ENCODE measurements around the gene ATP6V1B1. TPM values are rescaled to one million over a fixed set of nuclear protein-coding genes. Genes with fewer than 3 reads are reported as not detected.

ATP6V1B1 gene
- total RNA-seq, 2 donors from 2014 or later = 0.48 to 1.4 TPM

- DNase-seq (ENCODE audit: low spot score) = no peak
- intact Hi-C loops (cut with DNase I) = loop anchor here in 1 of 2 donors (5.0 kb wide), 1 partner anchor 50 kb away; no protein-coding TSS in a partner anchor
These were observed 13.9 kb upstream of the ATP6V1B1 start for GRCh38 chr2:70921839-70922234.

- DNase-seq (ENCODE audit: low spot score) = peak; percentile 68
- intact Hi-C loops (cut with DNase I) = loop anchor here in 1 of 2 donors (5.0 kb wide), 1 partner anchor 50 kb away; no protein-coding TSS in a partner anchor
These were observed 13.2 kb upstream of the ATP6V1B1 start for GRCh38 chr2:70922235-70923234.

GRCh38 chr2:70923378-70924015 lies 12.2 kb upstream of the ATP6V1B1 start:
- DNase-seq (ENCODE audit: low spot score) = peak; percentile 61
- intact Hi-C loops (cut with DNase I) = loop anchor here in 1 of 2 donors (5.0 kb wide), 1 partner anchor 51 kb away; no protein-coding TSS in a partner anchor

- DNase-seq (ENCODE audit: low spot score) = peak; percentile 23
- intact Hi-C loops (cut with DNase I) = no loop called here
These were observed 9.7 kb upstream of the ATP6V1B1 start for GRCh38 chr2:70926042-70926441.

GRCh38 chr2:70927138-70927537 lies 8.6 kb upstream of the ATP6V1B1 start:
- intact Hi-C loops (cut with DNase I) = no loop called here

GRCh38 chr2:70927641-70928040 lies 8.1 kb upstream of the ATP6V1B1 start:
- intact Hi-C loops (cut with DNase I) = no loop called here
- DNase-seq (ENCODE audit: low spot score) = peak; percentile 43

More at GRCh38 chr2:70927138-70927537, 8.6 kb upstream of the ATP6V1B1 start:
- peak; percentile 14 for DNase-seq (ENCODE audit: low spot score)

GRCh38 chr2:70928366-70928765 lies 7.3 kb upstream of the ATP6V1B1 start:
- DNase-seq (ENCODE audit: low spot score) = peak; percentile 32
- intact Hi-C loops (cut with DNase I) = no loop called here

GRCh38 chr2:70930371-70931329 lies 5.0 kb upstream of the ATP6V1B1 start:
- intact Hi-C loops (cut with DNase I) = no loop called here
- peak; percentile 35 for DNase-seq (ENCODE audit: low spot score)

GRCh38 chr2:70931376-70932000 lies 4.2 kb upstream of the ATP6V1B1 start:
- intact Hi-C loops (cut with DNase I) = no loop called here
- no peak for DNase-seq (ENCODE audit: low spot score)

GRCh38 chr2:70932631-70933230 lies 3.0 kb upstream of the ATP6V1B1 start:
- DNase-seq (ENCODE audit: low spot score) = no peak
- intact Hi-C loops (cut with DNase I) = no loop called here

- intact Hi-C loops (cut with DNase I) = no loop called here
- DNase-seq (ENCODE audit: low spot score) = peak; percentile 51
These were observed 719 bp upstream of the ATP6V1B1 start for GRCh38 chr2:70934981-70935380.

- intact Hi-C loops (cut with DNase I) = no loop called here
- peak; percentile 37 for DNase-seq (ENCODE audit: low spot score)
These were observed 672 bp downstream of the ATP6V1B1 start for GRCh38 chr2:70936165-70936978.

- intact Hi-C loops (cut with DNase I) = no loop called here
These were observed 1.5 kb downstream of the ATP6V1B1 start for GRCh38 chr2:70936979-70937811.

GRCh38 chr2:70937866-70938585 lies 2.3 kb downstream of the ATP6V1B1 start:
- intact Hi-C loops (cut with DNase I) = no loop called here
- peak; percentile 64 for DNase-seq (ENCODE audit: low spot score)

More at GRCh38 chr2:70936979-70937811, 1.5 kb downstream of the ATP6V1B1 start:
- peak; percentile 55 for DNase-seq (ENCODE audit: low spot score)

- intact Hi-C loops (cut with DNase I) = no loop called here
- DNase-seq (ENCODE audit: low spot score) = peak; percentile 56
These were observed 2.9 kb downstream of the ATP6V1B1 start for GRCh38 chr2:70938586-70938950.

Data from posterior vena cava (tissue), 2 donors.